Transverse colon (tissue), 4 donors: ENCODE measurements around the gene LRCOL1. TPM values are rescaled to one million over a fixed set of nuclear protein-coding genes. Genes with fewer than 3 reads are reported as not detected.

Source experiments
- DNase-seq: peaks from one replicate; pipeline ENCODE4 v3.0.0-alpha.2; 2019
- H3K27ac ChIP-seq, 4 donors: fragments of 200-600 bp; sonication (generic); 2 replicates each; pipeline ENCODE4 v1.5.1; 2016 to 2018; ENCODE audit warnings: inconsistent platforms in 4 of 4
- H3K27me3 ChIP-seq: fragments of 200-600 bp; sonication (generic); 2 replicates; pipeline ENCODE4 v1.5.1; 2017; ENCODE audit warnings: inconsistent platforms
- H3K36me3 ChIP-seq, 4 donors: fragments of 200-600 bp; sonication (generic); 2 replicates each; pipeline ENCODE4 v1.5.1; 2017 to 2019; ENCODE audit warnings: inconsistent platforms in 4 of 4
- H3K4me1 ChIP-seq, 4 donors: fragments of 200-600 bp; sonication (generic); 2 replicates each; pipeline ENCODE4 v1.5.1; 2017 to 2020; ENCODE audit warnings: inconsistent platforms in 4 of 4
- H3K4me3 ChIP-seq, 4 donors: fragments of 200-600 bp; sonication (generic); 1 replicate in 1 of 4; 2 replicates in 3 of 4; pipeline versions ENCODE4 v1.5.1 to v1.6.1; 2017 to 2019; ENCODE audit warnings: inconsistent platforms in 4 of 4
- H3K9me3 ChIP-seq, 2 donors: fragments of 200-600 bp; sonication (generic); 2 replicates each; pipeline ENCODE4 v1.5.1; 2017 to 2019; ENCODE audit warnings: inconsistent platforms in 2 of 2
- EP300 ChIP-seq: sonication (generic); formaldehyde crosslinking; IDR thresholded peaks from one replicate; pipeline ENCODE4 v1.6.1; 2017; ENCODE audit warnings: antibody characterized with exemption, low read depth
- POLR2A ChIP-seq: fragments of 450-650 bp; IDR thresholded peaks from one replicate; pipeline ENCODE4 v1.6.1; 2016; ENCODE audit warnings: antibody characterized with exemption, mild to moderate bottlenecking, moderate library complexity
- POLR2AphosphoS5 ChIP-seq, 3 donors: sonication (generic); formaldehyde crosslinking; IDR thresholded peaks; one replicate each; pipeline ENCODE4 v1.6.1; 2016; ENCODE audit warnings: antibody characterized with exemption in 3 of 3
- whole genome bisulfite sequencing, 2 donors: methylation state at CpG; one replicate each; pipeline ENCODE4 v1.1.5; 2018; ENCODE audit warnings: low coverage in 1 of 2; 5-methylcytosine and 5-hydroxymethylcytosine counted together
- in situ Hi-C, 4 donors: fragments of 200-750 bp; cut with MboI; loops; one replicate each; pipeline versions ENCODE4 v1.15.0 to v1.15.1; 2017; ENCODE audit warnings: low sequenced_read_pairs in 3 of 4, low pct_ligation_motif_present in 1 of 4, low pct_unique_long_range_greater_than_20kb in 1 of 4
- intact Hi-C: fragments of 100-400 bp; cut with DNase I; formaldehyde crosslinking; loops from one replicate; pipeline ENCODE4 v1.15.1; 2023; ENCODE audit warnings: low total_unique reads
- total RNA-seq, 4 donors: library from RNA; depleted of rRNA; stranded (reverse); fragments of >200 nt; gene quantifications; one replicate each; pipeline ENCODE4 v1.1.0, GENCODE V29; 2016
- TF ChIP-seq, protein P1 (sequence below), 5 experiments: fragments of 200-600 bp in 3 of 5; fragments of 450-650 bp in 2 of 5; sonication (generic) in 3 of 5; IDR thresholded peaks; 1 replicate in 2 of 5; 2 replicates in 3 of 5; pipeline ENCODE4 v1.5.1; 2016 to 2017; ENCODE audit warnings: antibody characterized with exemption in 5 of 5, inconsistent platforms in 3 of 5, mild to moderate bottlenecking in 2 of 5, moderate library complexity in 1 of 5

The LRCOL1 gene
- total RNA-seq, 4 donors from 2014 or later = not detected

DNA sequence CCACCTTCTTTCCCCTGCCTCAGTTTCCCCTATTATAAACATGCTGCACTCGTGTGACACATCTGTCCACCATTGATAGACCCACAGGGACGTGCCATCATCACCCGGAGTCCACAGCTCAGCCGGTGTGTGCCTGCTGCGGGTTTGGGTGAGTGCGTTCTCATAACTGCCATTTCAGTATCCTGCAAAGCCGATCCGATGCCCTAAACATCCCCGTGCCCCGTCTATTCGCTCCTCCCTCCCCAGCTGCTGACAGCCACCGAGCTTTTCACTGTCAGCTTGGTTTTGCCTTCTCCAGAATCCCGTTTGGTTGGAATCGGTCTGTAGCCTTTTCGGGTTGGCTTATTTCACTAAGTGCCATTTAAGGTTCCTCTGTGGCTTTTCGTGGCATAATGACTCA, 3.9 kb downstream of the LRCOL1 start:
- TF ChIP-seq POLR2AphosphoS5 (IDR thresholded peaks at IDR 0.05) (no peak), POLR2A (no peak), EP300 (no peak)
- TF ChIP-seq, protein P1, sequence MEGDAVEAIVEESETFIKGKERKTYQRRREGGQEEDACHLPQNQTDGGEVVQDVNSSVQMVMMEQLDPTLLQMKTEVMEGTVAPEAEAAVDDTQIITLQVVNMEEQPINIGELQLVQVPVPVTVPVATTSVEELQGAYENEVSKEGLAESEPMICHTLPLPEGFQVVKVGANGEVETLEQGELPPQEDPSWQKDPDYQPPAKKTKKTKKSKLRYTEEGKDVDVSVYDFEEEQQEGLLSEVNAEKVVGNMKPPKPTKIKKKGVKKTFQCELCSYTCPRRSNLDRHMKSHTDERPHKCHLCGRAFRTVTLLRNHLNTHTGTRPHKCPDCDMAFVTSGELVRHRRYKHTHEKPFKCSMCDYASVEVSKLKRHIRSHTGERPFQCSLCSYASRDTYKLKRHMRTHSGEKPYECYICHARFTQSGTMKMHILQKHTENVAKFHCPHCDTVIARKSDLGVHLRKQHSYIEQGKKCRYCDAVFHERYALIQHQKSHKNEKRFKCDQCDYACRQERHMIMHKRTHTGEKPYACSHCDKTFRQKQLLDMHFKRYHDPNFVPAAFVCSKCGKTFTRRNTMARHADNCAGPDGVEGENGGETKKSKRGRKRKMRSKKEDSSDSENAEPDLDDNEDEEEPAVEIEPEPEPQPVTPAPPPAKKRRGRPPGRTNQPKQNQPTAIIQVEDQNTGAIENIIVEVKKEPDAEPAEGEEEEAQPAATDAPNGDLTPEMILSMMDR (IDR thresholded peaks at IDR 0.05) = no peak
- intact Hi-C loops = no loop called here
- in situ Hi-C loops = loop anchor here in 3 of 4 donors (25.0 kb wide), 1 partner anchor 194 kb away; no protein-coding TSS in a partner anchor
- H3K4me1 ChIP-seq = peaks cover 0 to 28% (median 19%) of the 10 kb centered on the region in 4 donors
- no peaks in the 10 kb centered on the region for H3K9me3 ChIP-seq
- WGBS, 2 donors = 72 to 80% methylated on average over 9 to 16 of the region's 16 CpGs
- peaks cover 81% of the 10 kb centered on the region for H3K27me3 ChIP-seq
- no peak overlapping the region for H3K4me3 ChIP-seq
- no peak overlapping the region for H3K27ac ChIP-seq
- no peak for DNase-seq
- no peaks in the 10 kb centered on the region for H3K36me3 ChIP-seq

DNA sequence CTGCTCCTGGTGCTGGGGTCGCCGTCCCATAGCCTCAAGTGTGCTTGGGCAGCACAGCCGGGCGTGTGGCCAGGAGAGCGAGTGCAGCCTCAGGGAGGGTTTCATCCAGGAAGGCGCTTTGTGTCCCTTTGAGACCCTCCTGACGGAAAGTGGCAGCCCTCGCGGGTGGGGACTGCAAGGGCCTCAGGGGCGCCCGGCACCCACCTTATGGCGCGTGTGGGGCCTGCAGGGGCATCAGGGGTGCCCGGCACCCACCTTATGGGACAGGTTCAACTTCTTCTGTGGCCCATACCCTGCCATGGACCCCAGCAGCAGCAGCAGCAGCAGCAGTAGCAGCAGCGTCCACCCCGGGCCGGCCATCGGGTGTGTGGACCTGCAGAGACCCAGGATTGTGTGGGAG, 4.5 kb downstream of the LRCOL1 start:
- H3K27me3 ChIP-seq = peaks cover 81% of the 10 kb centered on the region
- DNase-seq = no peak
- H3K9me3 ChIP-seq = no peaks in the 10 kb centered on the region
- peaks cover 0 to 30% (median 19%) of the 10 kb centered on the region in 4 donors for H3K4me1 ChIP-seq
- WGBS, 2 donors = 77 to 100% methylated on average over 1 to 18 of the region's 18 CpGs
- no peak for TF ChIP-seq POLR2AphosphoS5 (IDR thresholded peaks at IDR 0.05)
- in situ Hi-C loops = loop anchor here in 3 of 4 donors (25.0 kb wide), 1 partner anchor 194 kb away; no protein-coding TSS in a partner anchor
- H3K36me3 ChIP-seq = no peaks in the 10 kb centered on the region
- H3K27ac ChIP-seq = no peak overlapping the region
- intact Hi-C loops = no loop called here
- H3K4me3 ChIP-seq = no peak overlapping the region

DNA sequence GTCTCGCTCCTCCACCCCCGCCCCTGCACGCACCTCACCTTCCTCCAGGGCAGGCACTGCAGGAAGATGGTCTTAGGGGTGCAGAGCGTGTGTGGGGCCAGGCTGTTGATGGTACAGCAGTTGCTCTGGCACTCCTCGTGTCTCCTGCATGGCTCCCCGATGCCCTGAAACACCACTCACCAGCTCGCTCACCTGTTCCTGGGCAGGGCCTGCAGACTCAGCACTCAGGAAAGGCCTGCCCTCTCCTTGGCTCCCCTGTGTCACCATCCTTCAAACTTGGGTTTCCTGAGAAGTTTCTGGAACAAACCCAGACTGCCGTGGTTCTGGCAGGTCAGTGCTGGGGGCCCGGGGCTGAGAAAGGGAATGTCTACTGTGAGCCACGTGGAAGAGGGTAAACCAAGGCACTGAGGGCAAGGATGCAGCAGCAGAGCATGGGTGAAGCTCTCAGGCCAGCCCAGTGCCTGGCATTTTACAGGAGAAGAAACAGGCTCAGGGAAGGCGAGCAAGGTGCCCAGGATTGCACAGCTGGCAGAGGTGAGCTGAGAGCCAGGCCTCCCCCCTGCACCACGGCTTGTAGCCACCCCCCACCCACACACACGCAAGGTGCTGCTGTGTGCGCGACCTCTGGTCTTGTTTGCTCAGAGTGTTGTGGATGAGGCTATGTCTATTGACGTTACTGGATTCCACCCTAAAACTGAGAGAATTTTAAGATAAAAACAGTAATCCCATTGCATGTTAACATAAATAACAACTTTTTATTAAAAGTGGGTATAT, 5.5 kb downstream of the LRCOL1 start:
- no peak for TF ChIP-seq EP300
- TF ChIP-seq, protein P1 (IDR thresholded peaks at IDR 0.05) = no peak
- TF ChIP-seq POLR2AphosphoS5 (IDR thresholded peaks at IDR 0.05) = no peak
- TF ChIP-seq POLR2A = no peak
- Histone ChIP-seq H3K4me1 (peaks cover 0 to 29% (median 23%) of the 10 kb centered on the region in 4 donors), H3K36me3 (no peaks in the 10 kb centered on the region), H3K9me3 (no peaks in the 10 kb centered on the region), H3K4me3 (no peak overlapping the region), H3K27me3 (peaks cover 73% of the 10 kb centered on the region), H3K27ac (no peak overlapping the region)
- in situ Hi-C loops (loop anchor here in 3 of 4 donors (25.0 kb wide), 1 partner anchor 193 kb away; no protein-coding TSS in a partner anchor), intact Hi-C loops (no loop called here)
- 63 to 100% methylated on average over 2 to 16 of the region's 16 CpGs for WGBS, 2 donors
- DNase-seq = no peak

DNA sequence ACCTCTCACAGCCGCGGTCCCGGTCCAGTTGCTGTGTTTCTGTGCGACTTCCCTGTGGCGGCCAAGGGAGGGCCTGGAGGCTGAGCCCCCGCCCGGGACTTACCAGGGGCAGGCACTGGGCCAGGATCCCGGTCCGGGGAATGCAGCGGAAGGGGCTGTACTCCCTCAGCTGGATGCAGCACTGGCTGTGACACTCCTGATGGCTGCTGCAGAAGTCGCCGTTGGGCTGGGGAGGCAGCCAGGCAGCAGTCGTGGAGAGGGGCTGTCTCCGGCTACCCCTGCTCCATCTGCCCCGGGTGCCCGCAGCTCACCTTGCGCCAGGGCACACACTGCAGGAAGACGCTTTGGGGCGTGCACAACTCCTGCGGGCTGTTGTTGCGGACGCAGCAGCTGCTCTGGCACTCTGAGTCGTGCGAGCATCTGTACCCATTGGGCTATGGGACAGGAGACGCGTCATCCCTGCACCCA, 6.2 kb downstream of the LRCOL1 start:
- H3K36me3 ChIP-seq = no peaks in the 10 kb centered on the region

More for the DNA sequence above, 6.2 kb downstream of the LRCOL1 start:
- Histone ChIP-seq H3K4me1 (peaks cover 0 to 29% (median 23%) of the 10 kb centered on the region in 4 donors), H3K4me3 (peak overlapping the region in 1 of 4 donors; percentile 27), H3K27me3 (peaks cover 69% of the 10 kb centered on the region), H3K9me3 (no peaks in the 10 kb centered on the region), H3K27ac (peak overlapping the region in 2 of 4 donors; percentile 28 to 41)
- in situ Hi-C loops (loop anchor here in 3 of 4 donors (25.0 kb wide), 1 partner anchor 192 kb away; no protein-coding TSS in a partner anchor), intact Hi-C loops (no loop called here)
- WGBS, 2 donors = 47% methylated on average over 25 of the region's 26 CpGs; no CpG with 5 or more reads in 1 of the 2 donors
- TF ChIP-seq EP300 (no peak), POLR2AphosphoS5 (IDR thresholded peaks at IDR 0.05) (no peak), POLR2A (no peak)
- TF ChIP-seq, protein P1 (IDR thresholded peaks at IDR 0.05) = no peak
- no peak for DNase-seq
